Left lung (tissue), 10 donors: ENCODE data around the gene TRAF3. TPM values are rescaled to one million over a fixed set of nuclear protein-coding genes. Genes with fewer than 3 reads are reported as not detected.

Source experiments
- ATAC-seq: fragments of 200-7000 bp; cut with Tn5 transposase; one replicate; pipeline ENCODE4 v1.9.1; 2020; ENCODE audit warnings: moderate library complexity
- DNase-seq, 4 donors: peaks; one replicate each; pipeline ENCODE4 v3.0.0-alpha.2; 2013 to 2020
- H3K27ac ChIP-seq, 2 donors: fragments of 200-600 bp; sonication (generic) in 1 of 2; one replicate each; pipeline versions ENCODE4 v1.5.0 to v1.8.0; 2020 to 2021
- H3K27me3 ChIP-seq, 2 donors: fragments of 200-600 bp; sonication (generic) in 1 of 2; one replicate each; pipeline versions ENCODE4 v1.5.0 to v1.8.0; 2020 to 2021
- H3K36me3 ChIP-seq, 2 donors: fragments of 200-600 bp; sonication (generic) in 1 of 2; one replicate each; pipeline versions ENCODE4 v1.5.0 to v1.8.0; 2020 to 2021
- H3K4me1 ChIP-seq, 2 donors: fragments of 200-600 bp; one replicate each; pipeline ENCODE4 v1.8.0; 2021
- H3K4me3 ChIP-seq, 2 donors: fragments of 200-600 bp; sonication (generic) in 1 of 2; one replicate each; pipeline versions ENCODE4 v1.5.0 to v1.8.0; 2020 to 2021; ENCODE audit warnings: mild to moderate bottlenecking in 1 of 2
- H3K9me3 ChIP-seq, 2 donors: fragments of 200-600 bp; sonication (generic) in 1 of 2; one replicate each; pipeline versions ENCODE4 v1.5.0 to v1.8.0; 2020 to 2021
- CTCF ChIP-seq, 2 donors: fragments of 200-600 bp; sonication (generic) in 1 of 2; IDR thresholded peaks; one replicate each; pipeline versions ENCODE4 v1.5.0 to v1.8.0; 2021; ENCODE audit warnings: antibody characterized with exemption in 2 of 2
- intact Hi-C, 2 donors: fragments of 100-400 bp; cut with DNase I; formaldehyde crosslinking; loops; one replicate each; pipeline versions ENCODE4 v1.11.2 to v1.14.2; 2022
- polyA plus RNA-seq, 6 donors: library from polyadenylated mRNA; unstranded; fragments of 120-200 nt; gene quantifications; one replicate each; pipeline ENCODE4 v1.2.1, GENCODE V29; 2013; ENCODE audit not compliant: insufficient read length in 6 of 6
- total RNA-seq, 2 donors: library from RNA; stranded (reverse); fragmentation: NEBNext Ultra II Directional; extraction: Animal tissue kit (Norgen Biotek cat#: 25700); gene quantifications; one replicate each; pipeline ENCODE4 v1.2.1, GENCODE V29; 2021
- donor health status: DM: no; HTN: yes; CAD: no.
- donor health status: DM: no; HTN: no; CAD: no.

The TRAF3 gene
- total and polyA plus RNA-seq, 8 donors: 10.9 to 25.1 (median 13.1) TPM

- intact Hi-C loops: no loop called here
- H3K4me3 ChIP-seq: no peak overlapping the region
- ATAC-seq (no peak), DNase-seq (no peak)
- no peak for TF ChIP-seq CTCF (IDR thresholded peaks at IDR 0.05)
- no peaks in the 10 kb centered on the region for H3K9me3 ChIP-seq
- no peaks in the 10 kb centered on the region for H3K4me1 ChIP-seq
- H3K36me3 ChIP-seq: peaks cover 0 to 12% of the 10 kb centered on the region in 2 donors
- no peaks in the 10 kb centered on the region for H3K27me3 ChIP-seq
- no peak overlapping the region for H3K27ac ChIP-seq
Measured at GRCh38 chr14:102826751-102827675, 49.8 kb downstream of the TRAF3 start.

GRCh38 chr14:102827716-102828115, 50.5 kb downstream of the TRAF3 start:
- intact Hi-C loops: no loop called here
- TF ChIP-seq CTCF (IDR thresholded peaks at IDR 0.05): no peak
- DNase-seq (no peak), ATAC-seq (peak; percentile 75)
- H3K27ac ChIP-seq: no peak overlapping the region
- peaks cover 0 to 12% of the 10 kb centered on the region in 2 donors for H3K36me3 ChIP-seq
- no peaks in the 10 kb centered on the region for H3K9me3 ChIP-seq
- H3K4me1 ChIP-seq: no peaks in the 10 kb centered on the region
- peak overlapping the region; percentile 5 to 7 for H3K4me3 ChIP-seq
- no peaks in the 10 kb centered on the region for H3K27me3 ChIP-seq

- Histone ChIP-seq H3K9me3 (no peaks in the 10 kb centered on the region), H3K36me3 (peaks cover 0 to 12% of the 10 kb centered on the region in 2 donors), H3K27me3 (no peaks in the 10 kb centered on the region), H3K4me1 (no peaks in the 10 kb centered on the region), H3K27ac (no peak overlapping the region), H3K4me3 (peak overlapping the region; percentile 5 to 7)
- TF ChIP-seq CTCF (IDR thresholded peaks at IDR 0.05): no peak
- intact Hi-C loops: no loop called here
- ATAC-seq (peak; percentile 40), DNase-seq (no peak)
Measured at GRCh38 chr14:102828151-102828550, 50.9 kb downstream of the TRAF3 start.

- no peak for ATAC-seq
- Histone ChIP-seq H3K27ac (no peak overlapping the region), H3K27me3 (no peaks in the 10 kb centered on the region), H3K9me3 (no peaks in the 10 kb centered on the region), H3K4me3 (no peak overlapping the region), H3K4me1 (no peaks in the 10 kb centered on the region), H3K36me3 (peaks cover 0 to 17% of the 10 kb centered on the region in 2 donors)
- intact Hi-C loops: no loop called here
- TF ChIP-seq CTCF (IDR thresholded peaks at IDR 0.05): no peak
- DNase-seq: peak in 2 of 4 donors; percentile 82 to 88
Measured at GRCh38 chr14:102829016-102829548, 51.8 kb downstream of the TRAF3 start.

GRCh38 chr14:102830474-102831045, 53.3 kb downstream of the TRAF3 start:
- Histone ChIP-seq H3K4me1 (no peaks in the 10 kb centered on the region), H3K9me3 (no peaks in the 10 kb centered on the region), H3K4me3 (no peak overlapping the region), H3K36me3 (peaks cover 0 to 27% of the 10 kb centered on the region in 2 donors), H3K27me3 (no peaks in the 10 kb centered on the region), H3K27ac (no peak overlapping the region)
- no peak for ATAC-seq
- intact Hi-C loops: no loop called here
- no peak for DNase-seq
- no peak for TF ChIP-seq CTCF (IDR thresholded peaks at IDR 0.05)
